Endothelial cell of umbilical vein (primary cell): ENCODE data around the gene WDTC1. TPM values are rescaled to one million over a fixed set of nuclear protein-coding genes. Genes with fewer than 3 reads are reported as not detected.

Experiments used
- BruUV-seq: library from RNA; stranded (reverse); fragments of 400-500 nt; replicated peaks from 2 replicates; lab custom pipeline; 2021; lab: Mats Ljungman, UMichigan
- CTCF ChIA-PET: fragments of 300-600, 350-600 bp; sonication (Branson Sonifier 250); formaldehyde crosslinking; loops from one replicate; lab custom pipeline; 2021; ENCODE audit warnings: antibody characterized with exemption, inconsistent platforms; lab: Charles Lee
- POLR2A ChIA-PET: fragments of 300-600, 350-600 bp; sonication (Branson Sonifier 250); formaldehyde crosslinking; loops from one replicate; lab custom pipeline; 2021; ENCODE audit warnings: antibody characterized with exemption, inconsistent platforms; lab: Charles Lee
- DNase-seq: peaks from one replicate; pipeline ENCODE4 v3.0.0-alpha.2; 2011; ENCODE audit warnings: low read depth, low spot score
- FAIRE-seq: peaks from 2 replicates; lab custom pipeline; 2011; peaks lifted over from hg19 to GRCh38; lab: Jason Lieb, UNC
- H2AFZ ChIP-seq: 2 replicates; pipeline ENCODE4 v1.6.0; 2012; ENCODE audit warnings: low read depth, low read length, control low read depth, inconsistent platforms
- H3K27ac ChIP-seq: 2 replicates; pipeline ENCODE4 v1.5.1; 2011; ENCODE audit warnings: low read depth, mild to moderate bottlenecking, control low read depth, low read length, moderate library complexity; ENCODE audit not compliant: insufficient read depth
- H3K27me3 ChIP-seq, 2 experiments: 2 replicates each; pipeline versions ENCODE4 v1.6.0 to v1.6.1; 2011; ENCODE audit warnings: low read length in 2 of 2, mixed read lengths in 1 of 2; ENCODE audit not compliant: control insufficient read depth in 2 of 2, insufficient read depth in 2 of 2
- H3K36me3 ChIP-seq, 2 experiments: 2 replicates in 1 of 2; 3 replicates in 1 of 2; pipeline ENCODE4 v1.5.1; 2011; ENCODE audit warnings: low read length in 2 of 2, mild to moderate bottlenecking in 1 of 2, moderate library complexity in 1 of 2; ENCODE audit not compliant: control insufficient read depth in 2 of 2, insufficient read depth in 2 of 2; ENCODE audit errors: extremely low read depth in 1 of 2
- H3K4me1 ChIP-seq: 3 replicates; pipeline ENCODE4 v1.5.1; 2011; ENCODE audit warnings: mild to moderate bottlenecking, low read length; ENCODE audit not compliant: control insufficient read depth, insufficient read depth; ENCODE audit errors: extremely low read depth
- H3K4me2 ChIP-seq: 2 replicates; pipeline ENCODE4 v1.6.1; 2011; ENCODE audit warnings: low read length, control low read depth, mixed read lengths; ENCODE audit not compliant: insufficient read depth
- H3K4me3 ChIP-seq, 3 experiments: fragments of 200-600 bp in 1 of 3; sonication (generic), shearing (Covaris generic) in 1 of 3; replicated peaks in 1 of 3; 2 replicates each; pipeline ENCODE4 v1.5.1; 2011 to 2016; ENCODE audit warnings: control low read depth in 3 of 3, low read length in 3 of 3, mild to moderate bottlenecking in 2 of 3, inconsistent platforms in 1 of 3, low read depth in 1 of 3, moderate library complexity in 1 of 3; ENCODE audit not compliant: insufficient read depth in 1 of 3
- H3K79me2 ChIP-seq: 2 replicates; pipeline ENCODE4 v1.6.0; 2012; ENCODE audit warnings: low read length, inconsistent platforms; ENCODE audit not compliant: control insufficient read depth, insufficient read depth
- H3K9ac ChIP-seq: replicated peaks from 2 replicates; pipeline ENCODE3; 2011; ENCODE audit warnings: low read length, control low read depth; ENCODE audit not compliant: insufficient read depth; ENCODE audit errors: extremely low read depth
- H3K9me1 ChIP-seq: replicated peaks from 3 replicates; pipeline ENCODE4 v1.6.0; 2011; ENCODE audit warnings: mild to moderate bottlenecking, low read length; ENCODE audit not compliant: control insufficient read depth, insufficient read depth; ENCODE audit errors: extremely low read depth
- H3K9me3 ChIP-seq: replicated peaks from 2 replicates; pipeline ENCODE4 v1.5.1; 2012; ENCODE audit warnings: low read length, inconsistent platforms; ENCODE audit not compliant: control insufficient read depth, insufficient read depth
- H4K20me1 ChIP-seq: replicated peaks from 2 replicates; pipeline ENCODE3; 2011; ENCODE audit warnings: mild to moderate bottlenecking, low read length; ENCODE audit not compliant: control insufficient read depth, insufficient read depth; ENCODE audit errors: extremely low read depth
- EZH2 ChIP-seq: IDR thresholded peaks from 2 replicates; pipeline ENCODE4 v1.6.1; 2012; ENCODE audit warnings: borderline replicate concordance, low read depth, mild to moderate bottlenecking, moderate library complexity, low read length, inconsistent platforms; ENCODE audit not compliant: severe bottlenecking
- POLR2A ChIP-seq: IDR thresholded peaks from 2 replicates; pipeline ENCODE4 v1.6.1; 2012; ENCODE audit warnings: low read depth, mild to moderate bottlenecking, control low read depth, low read length
- POLR2AphosphoS5 ChIP-seq: IDR thresholded peaks from 2 replicates; pipeline ENCODE4 v1.6.1; 2012; ENCODE audit warnings: low read depth, mild to moderate bottlenecking, control low read depth, low read length, moderate library complexity; ENCODE audit not compliant: insufficient read depth
- dilution Hi-C: fragments of 300-500 bp; cut with MboI; formaldehyde crosslinking; loops from one replicate; pipeline ENCODE4 v1.15.0; 2019; ENCODE audit warnings: low sequenced_read_pairs; ENCODE audit not compliant: extremely low pct_ligation_motif_present
- intact Hi-C: fragments of 100-400 bp; cut with micrococcal nuclease; formaldehyde crosslinking; loops from one replicate; pipeline ENCODE4 v1.10.0; 2022
- polyA plus RNA-seq, 4 experiments: library from polyadenylated mRNA; depleted of rRNA in 3 of 4; stranded (reverse) in 3 of 4; unstranded in 1 of 4; fragments of >200 nt; gene quantifications; 2 replicates each; pipeline versions ENCODE4 v1.2.1 to v1.2.3, GENCODE V29; 2011 to 2012; ENCODE audit warnings: missing spikeins in 1 of 4
- total RNA-seq: library from RNA; stranded (reverse); gene quantifications from 2 replicates; pipeline ENCODE4 v1.2.3, GENCODE V29; 2021
- TF ChIP-seq, protein P1 (sequence below): IDR thresholded peaks from 2 replicates; pipeline ENCODE4 v1.6.1; 2011; ENCODE audit not compliant: insufficient read depth, insufficient read length
- TF ChIP-seq, protein P2 (sequence below), 2 donors: IDR thresholded peaks; 1 replicate in 1 of 2; 2 replicates in 1 of 2; pipeline ENCODE4 v1.5.1; 2011; ENCODE audit warnings: low read length in 2 of 2, mild to moderate bottlenecking in 2 of 2, moderate library complexity in 2 of 2, control low read depth in 1 of 2, inconsistent platforms in 1 of 2, low read depth in 1 of 2; ENCODE audit not compliant: insufficient read depth in 1 of 2; ENCODE audit errors: extremely low read depth in 1 of 2

Gene WDTC1
- total and polyA plus RNA-seq, 2 donors (not counting 3 experiments of a cell fraction or from before 2014, with no cell fraction given), result 15.4 to 27.6 TPM

DNA sequence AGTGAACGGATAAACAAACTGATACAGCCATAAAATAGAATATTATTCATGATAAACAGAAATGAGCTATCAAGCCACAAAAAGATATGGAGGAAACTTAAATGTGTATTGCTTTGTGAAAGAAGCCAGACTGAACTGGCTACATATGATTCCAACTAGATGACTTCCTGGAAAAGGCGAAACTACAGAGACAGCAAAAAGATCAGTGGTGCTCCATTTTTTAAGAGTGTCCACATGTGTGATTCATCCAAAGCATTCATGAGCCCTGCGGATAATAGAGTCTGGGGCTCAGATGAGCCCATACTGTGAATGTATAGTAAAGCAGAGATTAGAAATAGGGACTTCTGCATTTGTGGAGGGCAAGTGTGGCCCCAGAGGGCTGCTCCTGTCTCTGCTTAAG is 79.7 kb downstream of the WDTC1 start:
- Histone ChIP-seq H3K27me3 (peaks cover 0 to 4% of the 10 kb centered on the region in 2 experiments), H3K9me1 (no peaks in the 10 kb centered on the region), H3K9me3 (no peaks in the 10 kb centered on the region), H3K4me3 (no peak overlapping the region), H3K27ac (no peak overlapping the region), H3K4me2 (no peak overlapping the region), H2AFZ (no peak overlapping the region), H3K79me2 (no peaks in the 10 kb centered on the region), H4K20me1 (no peaks in the 10 kb centered on the region), H3K36me3 (no peaks in the 10 kb centered on the region), H3K9ac (no peak overlapping the region), H3K4me1 (no peaks in the 10 kb centered on the region)
- ChIA-PET POLR2A (interaction anchor here (0.8 kb wide), 1 partner anchor 63 kb away, joined by 3 read pairs; no protein-coding TSS in a partner anchor), CTCF (interaction anchor here (1.0 to 2.2 kb wide), 3 partner anchors 13 to 44 kb away, joined by 3 to 9 read pairs (median 3); no protein-coding TSS in a partner anchor)
- FAIRE-seq (no peak), DNase-seq (no peak)
- dilution Hi-C loops, result no loop called here
- intact Hi-C loops, result no loop called here
- no TSS peak for BruUV-seq
- TF ChIP-seq POLR2AphosphoS5 (no peak), POLR2A (no peak), EZH2 (no peak)
- TF ChIP-seq, protein P1, sequence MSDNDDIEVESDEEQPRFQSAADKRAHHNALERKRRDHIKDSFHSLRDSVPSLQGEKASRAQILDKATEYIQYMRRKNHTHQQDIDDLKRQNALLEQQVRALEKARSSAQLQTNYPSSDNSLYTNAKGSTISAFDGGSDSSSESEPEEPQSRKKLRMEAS, result no peak
- TF ChIP-seq, protein P2, sequence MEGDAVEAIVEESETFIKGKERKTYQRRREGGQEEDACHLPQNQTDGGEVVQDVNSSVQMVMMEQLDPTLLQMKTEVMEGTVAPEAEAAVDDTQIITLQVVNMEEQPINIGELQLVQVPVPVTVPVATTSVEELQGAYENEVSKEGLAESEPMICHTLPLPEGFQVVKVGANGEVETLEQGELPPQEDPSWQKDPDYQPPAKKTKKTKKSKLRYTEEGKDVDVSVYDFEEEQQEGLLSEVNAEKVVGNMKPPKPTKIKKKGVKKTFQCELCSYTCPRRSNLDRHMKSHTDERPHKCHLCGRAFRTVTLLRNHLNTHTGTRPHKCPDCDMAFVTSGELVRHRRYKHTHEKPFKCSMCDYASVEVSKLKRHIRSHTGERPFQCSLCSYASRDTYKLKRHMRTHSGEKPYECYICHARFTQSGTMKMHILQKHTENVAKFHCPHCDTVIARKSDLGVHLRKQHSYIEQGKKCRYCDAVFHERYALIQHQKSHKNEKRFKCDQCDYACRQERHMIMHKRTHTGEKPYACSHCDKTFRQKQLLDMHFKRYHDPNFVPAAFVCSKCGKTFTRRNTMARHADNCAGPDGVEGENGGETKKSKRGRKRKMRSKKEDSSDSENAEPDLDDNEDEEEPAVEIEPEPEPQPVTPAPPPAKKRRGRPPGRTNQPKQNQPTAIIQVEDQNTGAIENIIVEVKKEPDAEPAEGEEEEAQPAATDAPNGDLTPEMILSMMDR (IDR thresholded peaks at IDR 0.05; ENCODE audit: extremely low read depth in 1 of 2, insufficient read depth in 1 of 2, low read depth in 1 of 2, low read length in 2 of 2), result no peak

- ChIA-PET POLR2A (no interaction called here), CTCF (interaction anchor here (2.2 kb wide), 1 partner anchor 14 kb away, joined by 9 read pairs; no protein-coding TSS in a partner anchor)
- Histone ChIP-seq H3K36me3 (no peaks in the 10 kb centered on the region), H3K4me1 (no peaks in the 10 kb centered on the region), H3K9me3 (no peaks in the 10 kb centered on the region), H3K4me3 (no peak overlapping the region), H3K27me3 (peaks cover 0 to 4% of the 10 kb centered on the region in 2 experiments), H3K27ac (no peak overlapping the region), H3K9me1 (no peaks in the 10 kb centered on the region), H3K79me2 (no peaks in the 10 kb centered on the region), H2AFZ (no peak overlapping the region), H3K9ac (no peak overlapping the region), H3K4me2 (no peak overlapping the region), H4K20me1 (no peaks in the 10 kb centered on the region)
- intact Hi-C loops, result no loop called here
- BruUV-seq, result no TSS peak
- FAIRE-seq (no peak), DNase-seq (no peak)
- no peak for TF ChIP-seq EZH2
- TF ChIP-seq, protein P1, result no peak
- dilution Hi-C loops, result no loop called here
Measured at GRCh38 chr1:27314737-27315136, 80.3 kb downstream of the WDTC1 start.
